Left forelimb (tissue), 1 donor: Measurements from ENCODE around the gene PHLDB2.
A peak's percentile ranks its signal among the peaks of the same experiment; 100 is the strongest.

Source experiments
- DNase-seq: peaks from one replicate; pipeline ENCODE4 v3.0.0-alpha.2; 2018; ENCODE audit warnings: low spot score

The PHLDB2 gene

DNA sequence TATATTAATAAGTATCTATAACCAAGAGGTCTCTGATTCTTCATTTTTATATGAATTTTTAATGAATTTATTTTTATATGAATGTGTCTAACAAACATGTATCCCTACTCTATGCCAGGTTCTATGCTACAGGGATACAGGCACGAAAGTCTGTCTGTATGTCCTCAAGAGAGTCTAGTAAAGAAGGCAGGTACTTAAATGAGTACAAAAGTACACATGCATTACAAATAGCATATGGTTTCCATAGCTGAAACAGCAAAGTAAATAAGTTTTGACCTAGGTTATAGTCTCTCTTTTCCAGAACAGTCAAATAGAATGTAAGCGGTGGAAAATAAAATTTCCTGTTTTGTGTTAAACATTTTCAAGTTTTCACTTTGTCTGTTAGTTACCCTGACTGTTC is 106.4 kb downstream of the PHLDB2 start:
- DNase-seq = no peak

DNA sequence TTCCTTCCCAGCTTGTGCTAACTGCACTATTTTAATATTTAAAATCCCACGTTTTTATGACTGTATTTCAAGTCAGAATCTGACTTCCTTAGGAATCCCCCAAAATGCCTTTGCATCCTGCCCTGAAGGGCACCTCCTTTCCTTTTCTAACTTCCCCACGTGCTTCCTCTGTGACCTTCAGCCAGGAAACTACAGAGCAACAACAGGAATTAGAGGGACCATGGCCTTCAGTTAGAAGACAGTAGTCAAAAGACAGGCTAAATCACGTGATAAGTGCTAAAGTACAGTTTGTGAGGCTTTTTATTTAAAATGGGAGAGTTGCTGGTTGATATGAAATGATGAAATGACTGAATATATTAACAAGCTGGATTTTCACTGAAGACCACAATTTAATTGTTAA is 108.0 kb downstream of the PHLDB2 start:
- no peak for DNase-seq

DNA sequence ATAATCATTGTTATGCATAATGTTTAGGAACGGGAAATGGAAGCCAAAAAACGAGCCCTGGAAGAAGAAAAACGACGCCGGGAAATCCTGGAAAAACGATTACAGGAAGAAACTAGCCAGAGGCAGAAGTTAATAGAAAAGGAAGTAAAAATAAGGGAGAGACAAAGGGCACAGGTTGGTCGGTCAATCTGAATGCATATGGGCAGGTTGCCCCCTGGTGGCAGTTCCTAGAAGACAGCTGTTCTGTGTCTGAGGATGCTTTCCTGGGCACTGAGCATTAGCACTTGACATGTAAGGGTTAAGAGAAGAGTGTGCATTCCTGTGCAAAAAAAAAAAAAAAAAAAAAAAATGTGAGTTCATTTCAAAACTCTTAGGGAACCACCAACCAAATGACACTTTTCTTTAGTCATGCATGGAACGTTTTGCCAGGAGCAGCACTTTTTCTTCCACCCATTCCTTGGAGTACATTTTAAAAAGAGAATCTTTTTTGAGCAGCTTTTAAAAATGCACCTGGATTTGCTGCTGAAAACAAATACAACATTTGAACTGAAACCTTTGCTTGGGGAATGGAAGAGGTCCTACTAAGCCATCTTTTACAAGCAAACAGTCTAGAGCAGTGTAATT is 108.7 kb downstream of the PHLDB2 start:
- DNase-seq = peak; percentile 83

DNA sequence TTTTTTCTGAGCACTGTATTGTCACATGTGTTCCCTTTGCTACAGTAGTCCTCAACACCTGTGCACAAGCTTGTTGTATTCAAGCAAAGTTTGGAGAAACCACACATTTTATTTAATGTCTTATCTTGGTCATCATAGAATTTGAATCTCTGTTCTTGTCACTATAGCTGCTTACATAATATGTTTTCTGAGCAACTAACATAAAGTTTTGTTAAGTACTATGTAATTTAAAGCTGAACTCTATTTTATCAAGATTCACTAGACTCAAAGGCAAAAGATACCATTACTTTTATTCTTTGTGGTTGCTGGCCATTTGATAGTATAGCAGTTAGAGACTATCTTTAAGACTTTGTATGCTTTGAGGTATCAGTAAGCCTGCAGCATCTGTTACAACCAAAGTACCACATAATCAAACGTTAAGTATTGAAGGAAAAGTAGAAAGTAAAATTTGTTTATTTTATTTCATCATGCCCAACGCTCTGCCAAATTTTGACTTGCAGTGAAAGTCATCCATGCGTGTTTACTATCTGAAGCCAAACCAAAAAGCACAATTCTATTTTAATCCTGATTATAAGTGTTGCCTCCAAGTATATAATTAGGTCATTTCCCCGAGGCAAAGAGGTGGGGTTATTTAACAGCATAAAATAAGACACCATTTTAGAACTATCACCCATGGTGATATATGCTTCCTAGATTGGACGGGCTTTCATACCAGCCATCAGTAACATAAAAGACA is 109.4 kb downstream of the PHLDB2 start:
- no peak for DNase-seq

DNA sequence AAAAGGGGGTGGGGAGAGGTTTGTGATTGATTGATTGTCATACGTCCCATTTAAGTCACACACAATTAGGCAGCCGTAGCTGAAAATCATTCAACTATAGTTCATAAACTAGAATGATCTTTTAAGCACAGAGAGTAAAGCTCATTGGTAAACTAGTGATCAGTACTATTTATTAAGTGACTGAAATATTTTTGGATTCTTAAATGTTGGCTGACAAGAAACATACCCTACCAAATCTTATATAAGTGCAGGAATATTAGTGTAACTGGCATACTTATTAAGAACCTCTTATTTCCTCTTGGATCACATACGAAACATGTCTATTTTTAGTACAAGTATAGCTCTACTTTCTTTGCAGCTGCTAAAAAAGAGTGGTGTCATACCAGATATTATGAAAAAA is 111.3 kb downstream of the PHLDB2 start:
- DNase-seq = no peak

DNA sequence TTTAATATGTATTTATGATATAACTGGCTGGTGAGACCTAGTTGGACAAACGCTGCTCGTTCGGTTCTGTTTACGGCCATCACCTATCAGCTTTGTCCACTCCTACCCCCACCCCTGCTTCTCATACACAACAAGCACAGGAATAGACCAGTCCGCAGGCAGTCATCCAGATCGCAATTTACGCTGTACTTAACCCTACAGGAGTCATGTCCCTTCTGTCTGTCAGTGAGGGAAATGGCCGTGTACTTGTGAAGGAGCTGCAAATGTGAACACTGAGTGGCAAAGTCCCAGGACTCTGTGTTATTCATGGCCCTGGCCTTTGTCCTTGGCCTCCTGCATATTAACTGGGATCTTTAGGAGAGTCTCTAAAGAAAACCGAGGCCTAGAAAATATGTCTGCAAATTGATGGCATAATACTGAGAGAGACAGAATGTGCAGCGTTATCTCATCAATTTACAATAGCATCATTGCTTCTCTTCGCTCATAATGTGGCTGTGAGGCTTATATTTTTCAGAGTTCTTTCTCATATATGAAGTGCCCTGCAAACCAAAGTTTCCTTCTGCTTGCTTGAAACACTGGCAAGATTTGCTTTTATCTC is 112.6 kb downstream of the PHLDB2 start:
- DNase-seq = no peak

DNA sequence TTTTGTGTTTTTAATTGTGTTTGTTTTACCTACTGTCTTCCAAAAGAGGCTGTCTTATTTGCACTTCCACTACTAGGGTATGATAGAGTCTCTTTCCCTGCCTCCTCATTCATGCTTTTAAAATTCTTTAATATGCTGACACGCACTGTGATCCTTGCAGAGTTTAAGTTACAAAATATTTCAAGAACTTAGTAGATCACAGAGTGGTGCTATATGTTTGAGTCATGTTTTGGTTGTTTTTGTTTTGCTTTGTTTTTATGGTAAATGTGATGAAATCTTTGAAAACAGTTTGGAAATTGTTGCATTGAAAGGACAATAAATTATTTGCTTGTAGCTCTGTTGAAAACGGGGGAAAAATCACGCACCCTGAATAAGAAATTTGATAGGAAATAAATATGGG is 113.8 kb downstream of the PHLDB2 start:
- no peak for DNase-seq

DNA sequence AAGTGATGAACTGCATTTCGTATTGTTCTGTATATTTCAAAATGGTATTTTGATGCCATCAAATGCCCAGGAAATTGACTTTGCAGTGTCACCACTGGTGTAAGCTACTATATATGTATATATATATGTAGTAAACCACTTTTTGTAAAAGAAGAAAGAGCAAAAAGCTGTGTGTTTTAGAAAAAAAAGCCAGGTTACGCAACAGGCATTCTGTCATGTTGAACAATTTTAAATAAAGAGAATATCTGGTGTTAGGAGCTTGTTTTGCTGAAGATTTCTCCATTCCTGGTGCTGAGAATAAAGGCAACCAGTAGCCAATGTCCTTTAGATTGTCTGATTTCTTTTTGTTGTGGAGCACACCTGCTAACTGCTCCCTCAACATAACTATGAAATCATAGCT is 116.1 kb downstream of the PHLDB2 start:
- no peak for DNase-seq

DNA sequence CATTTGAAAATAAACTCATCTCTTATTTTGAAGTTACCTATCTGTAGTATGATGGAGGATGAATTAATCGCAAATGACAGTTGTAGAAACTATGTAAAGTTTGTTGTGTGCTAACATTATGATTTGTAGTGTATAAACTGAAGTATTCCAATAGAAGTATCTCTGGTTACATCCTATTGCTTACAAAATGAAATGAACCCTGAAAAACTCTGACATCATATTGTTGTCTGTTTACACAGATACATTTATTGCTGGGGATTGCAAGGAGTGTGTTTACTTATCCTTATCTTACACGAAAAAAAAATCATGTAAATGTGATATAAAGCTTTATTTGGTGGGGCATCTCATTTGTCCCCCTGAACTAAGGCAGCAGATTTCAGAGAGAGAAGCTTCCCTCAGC is 117.2 kb downstream of the PHLDB2 start:
- DNase-seq = no peak

DNA sequence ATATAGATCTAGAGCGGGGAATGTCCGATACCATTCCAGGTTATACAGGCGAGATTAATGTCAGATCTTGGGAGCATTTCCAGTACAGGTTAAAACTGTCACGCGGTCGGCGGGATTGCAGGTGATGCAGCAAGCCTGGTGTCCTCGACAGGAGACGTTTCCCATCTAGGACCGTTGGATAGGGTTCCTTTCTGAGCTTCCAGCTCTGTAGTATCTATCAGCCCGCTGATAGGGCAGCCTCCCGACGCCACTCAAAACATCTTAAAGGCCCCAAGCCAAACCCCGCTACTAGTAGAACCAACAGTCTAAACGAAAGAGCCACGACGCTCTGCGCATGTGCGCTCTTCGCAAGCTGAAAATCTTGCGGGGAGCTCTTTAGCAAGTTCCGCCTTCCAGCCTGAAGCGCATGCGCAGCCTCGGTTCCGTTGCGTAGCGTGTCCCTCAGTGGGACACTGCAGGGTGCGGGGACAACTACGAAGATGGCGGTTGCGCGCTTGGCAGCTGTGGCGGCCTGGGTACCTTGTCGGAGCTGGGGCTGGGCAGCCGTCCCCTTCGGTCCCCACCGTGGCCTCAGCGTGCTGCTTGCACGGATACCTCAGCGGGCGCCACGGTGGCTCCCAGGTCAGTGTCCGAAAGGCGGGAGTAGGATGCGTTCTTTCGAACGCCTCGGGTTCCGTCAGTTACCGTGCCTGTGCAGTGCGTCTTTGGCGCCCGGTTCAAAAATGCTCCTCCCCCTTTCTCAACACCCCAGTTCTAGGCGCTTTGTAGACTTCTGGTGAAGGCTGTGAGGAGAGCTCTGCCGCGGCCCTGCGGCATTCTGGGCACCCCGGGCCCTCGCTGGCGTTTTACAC is 119.7 kb downstream of the PHLDB2 start, which contains the start of gene ABHD10:
TSS of gene ABHD10 (plus strand) at position 444 of the 851 bp plus-strand sequence. CDS start at position 480, 36 bp downstream.
- DNase-seq = peak; percentile 95

DNA sequence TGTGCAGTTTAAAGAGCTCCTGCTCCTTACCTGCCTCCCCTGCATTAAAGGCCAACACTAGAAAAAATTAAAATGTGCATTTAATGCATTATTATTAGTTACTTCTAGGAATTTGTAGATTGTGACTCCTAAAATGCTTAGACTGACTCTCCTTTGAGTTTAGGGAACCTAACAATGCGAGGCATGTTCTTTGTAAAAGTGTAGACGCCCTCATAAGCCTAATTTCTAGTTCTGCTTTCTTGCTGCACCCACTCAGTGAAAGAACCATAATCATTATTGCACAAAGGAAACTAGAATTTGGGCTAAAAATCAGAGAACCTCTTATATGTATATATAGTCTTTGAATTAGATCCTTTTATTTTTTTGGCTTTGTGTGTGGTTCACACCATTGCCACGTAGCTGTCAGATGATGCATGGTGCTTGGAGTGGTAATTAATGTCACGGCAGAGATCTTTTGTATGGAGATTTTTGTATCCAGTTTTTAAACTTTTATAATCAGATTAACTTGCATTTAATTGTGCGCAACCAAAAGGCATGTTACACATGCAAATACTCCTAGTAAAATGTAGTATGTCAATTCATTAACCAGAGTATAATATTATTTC is 120.5 kb downstream of the PHLDB2 start:
- DNase-seq = no peak

DNA sequence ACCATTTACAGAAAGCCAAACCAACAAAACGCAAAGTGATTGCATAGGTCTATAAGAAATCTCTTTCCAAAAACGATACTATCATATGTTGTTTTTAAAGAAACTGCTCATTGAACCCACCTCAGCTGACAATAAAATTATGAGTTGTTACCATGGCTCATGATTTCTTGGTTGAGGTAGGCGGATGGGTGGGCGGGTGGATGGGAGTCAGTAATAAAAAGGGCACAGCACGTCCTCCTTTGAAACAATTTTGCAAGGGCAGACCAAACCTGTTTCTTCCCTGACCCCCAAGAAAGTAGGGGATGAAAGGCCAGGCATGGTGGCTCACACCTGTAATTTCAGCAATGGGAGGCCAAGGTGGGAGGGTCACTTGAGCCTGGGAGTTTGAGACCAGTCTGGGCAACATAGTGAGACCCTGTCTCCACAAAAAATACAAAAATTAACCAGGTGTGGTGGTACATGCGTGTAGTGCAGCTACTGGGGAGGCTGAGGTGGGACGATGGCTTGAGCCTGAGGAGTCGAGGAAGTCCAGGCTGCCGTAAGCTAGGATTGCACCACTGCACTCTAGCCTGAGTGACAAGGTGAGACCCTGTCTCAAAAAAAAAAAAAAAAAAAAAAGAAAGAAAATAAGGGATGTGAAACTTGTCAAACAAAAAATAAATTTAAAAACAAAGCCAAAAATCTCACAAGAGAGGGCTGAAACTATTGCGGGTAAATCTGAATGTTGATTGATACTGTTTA is 121.8 kb downstream of the PHLDB2 start:
- no peak for DNase-seq

DNA sequence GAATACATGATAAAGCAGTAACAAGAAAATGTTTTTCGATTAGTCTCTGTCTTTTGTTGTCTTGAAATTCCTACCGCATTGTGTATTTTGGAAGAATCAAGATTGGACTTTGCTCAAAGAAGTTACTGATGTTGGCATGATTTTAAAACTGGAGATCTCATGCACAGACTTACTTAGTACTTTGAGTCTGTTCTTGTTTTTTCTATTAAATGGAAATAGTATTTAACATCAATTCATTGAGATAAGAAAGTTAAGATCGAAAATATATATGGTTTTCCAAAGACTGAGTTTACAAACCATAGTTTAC is 122.3 kb downstream of the PHLDB2 start:
- DNase-seq = no peak

DNA sequence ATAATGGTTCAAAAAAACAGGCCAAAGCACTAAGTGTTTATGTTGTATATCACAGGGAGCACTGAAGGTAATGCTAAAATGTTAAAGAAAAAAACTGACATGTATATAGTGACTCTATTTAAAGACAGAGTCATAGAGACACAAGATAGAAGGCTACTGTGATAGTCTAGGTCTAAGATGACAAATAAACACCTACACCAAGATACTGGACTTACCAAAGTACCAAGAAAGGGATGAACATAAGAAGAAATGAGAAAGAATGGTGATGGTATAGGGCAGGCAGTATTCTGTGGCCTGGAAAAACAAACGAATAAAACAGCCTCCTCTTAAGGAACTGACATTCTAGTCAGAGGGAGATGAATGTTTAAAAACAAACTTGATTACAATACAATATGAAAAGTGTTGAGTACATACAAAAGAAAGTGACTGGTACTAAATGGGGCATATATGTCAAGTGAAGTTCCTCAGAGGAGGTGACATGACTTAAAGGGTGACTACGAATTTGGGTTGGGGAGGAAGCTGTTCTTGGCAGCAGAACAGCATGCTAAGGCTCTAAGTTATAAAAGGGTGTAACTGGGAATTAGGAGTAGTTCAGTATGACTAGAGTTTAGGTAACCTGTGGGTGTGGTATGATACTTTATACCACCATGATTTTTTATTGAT is 125.7 kb downstream of the PHLDB2 start:
- DNase-seq = no peak

DNA sequence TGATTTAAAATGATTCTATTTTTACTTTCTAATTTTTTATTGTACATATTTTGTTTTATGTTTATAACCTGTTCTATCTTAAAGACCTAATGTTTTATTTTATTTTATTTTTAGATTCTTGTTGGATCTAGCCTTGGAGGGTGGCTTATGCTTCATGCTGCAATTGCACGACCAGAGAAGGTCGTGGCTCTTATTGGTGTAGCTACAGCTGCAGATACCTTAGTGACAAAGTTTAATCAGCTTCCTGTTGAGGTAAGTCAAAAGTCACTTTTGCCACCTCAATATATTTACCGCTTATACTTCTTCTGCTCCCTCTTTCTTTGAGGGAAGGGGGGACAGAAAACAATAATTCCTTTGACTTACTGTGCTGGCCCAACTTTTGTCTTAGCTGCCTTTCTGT is 127.7 kb downstream of the PHLDB2 start:
- DNase-seq = no peak

DNA sequence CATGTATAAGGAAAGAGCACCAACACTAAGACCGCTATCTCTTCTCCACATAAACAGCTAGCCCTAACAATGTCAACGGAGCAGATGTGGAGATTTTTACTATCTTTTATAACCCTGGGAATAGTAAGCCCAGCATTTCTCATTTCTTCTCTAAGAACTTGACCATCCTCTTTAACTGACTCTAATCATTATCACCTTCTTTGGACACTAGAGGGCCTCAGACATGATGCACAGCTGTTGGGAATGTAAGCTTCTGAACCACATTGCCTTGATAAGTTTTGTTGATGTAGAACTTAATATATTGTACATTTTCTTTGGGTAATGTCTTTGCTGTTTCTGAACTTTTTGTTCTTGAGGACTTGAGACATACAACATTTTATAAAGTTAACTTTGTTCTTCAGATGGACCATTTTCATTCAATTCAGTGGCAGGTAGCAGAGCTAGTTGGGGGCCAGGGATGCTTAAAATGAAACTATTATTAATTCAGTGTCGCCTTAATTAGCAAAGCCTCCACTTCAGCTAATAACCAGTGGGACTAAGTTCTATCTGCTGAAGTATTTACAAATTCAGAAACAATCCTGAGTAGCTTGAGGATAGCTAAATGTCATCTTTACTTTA is 130.1 kb downstream of the PHLDB2 start:
- DNase-seq = no peak

DNA sequence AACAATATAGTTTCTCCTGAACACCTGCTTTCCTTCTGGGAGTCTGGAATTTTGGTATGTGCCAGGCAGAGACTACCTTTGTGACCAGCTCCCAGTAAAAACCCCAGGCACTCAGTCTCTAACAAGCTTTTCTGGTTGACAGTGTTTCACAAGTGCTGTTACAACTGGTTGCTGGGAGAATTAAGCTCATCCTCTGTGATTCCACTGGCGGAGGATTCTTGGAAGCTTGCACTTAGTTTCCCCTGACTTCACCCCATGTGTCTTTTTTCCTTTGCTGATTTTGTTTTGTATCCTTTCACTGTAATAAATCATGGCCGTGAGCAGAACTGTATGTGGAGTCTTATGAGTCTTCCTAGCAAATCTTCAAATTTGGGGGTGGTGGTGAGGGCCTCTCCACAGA is 134.0 kb downstream of the PHLDB2 start:
- DNase-seq = no peak

DNA sequence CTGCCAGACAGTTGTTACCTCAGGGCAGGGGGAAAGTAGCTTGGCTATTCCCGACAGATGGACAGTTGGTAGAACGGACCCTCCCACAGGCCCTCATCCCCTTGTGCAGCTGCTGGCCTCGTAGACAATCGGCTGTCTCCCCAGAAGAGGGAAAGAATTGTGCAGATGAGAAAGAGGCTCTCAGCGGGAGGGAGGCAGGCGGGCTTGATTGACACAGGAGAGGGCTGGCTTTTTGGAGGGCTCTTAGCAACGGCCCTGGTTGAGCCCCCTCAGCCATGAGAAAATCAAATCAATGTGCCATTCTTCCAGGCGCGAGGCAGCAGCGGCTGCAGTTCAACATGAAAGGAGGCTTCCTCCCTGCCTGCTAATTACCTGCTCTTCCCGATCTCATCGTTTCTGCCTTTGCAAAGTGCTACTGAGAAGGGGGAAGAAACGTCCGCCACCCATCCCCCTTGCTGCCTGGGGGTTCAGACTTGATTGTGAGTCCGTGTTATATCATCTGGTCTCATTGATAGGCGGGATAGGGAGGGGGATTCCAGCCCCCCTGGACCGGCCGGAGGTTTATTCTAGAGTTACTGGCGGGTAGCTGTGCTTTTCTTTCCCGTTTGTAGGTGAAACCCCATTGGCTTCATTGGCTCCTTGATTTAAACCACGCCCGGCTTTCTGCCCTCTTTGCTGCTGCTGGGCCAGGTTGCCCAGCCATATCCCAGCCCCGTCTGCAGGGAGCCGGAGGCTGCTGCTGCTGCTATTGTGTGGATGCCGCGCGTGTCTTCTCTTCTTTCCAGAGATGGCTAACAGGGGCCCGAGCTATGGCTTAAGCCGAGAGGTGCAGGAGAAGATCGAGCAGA is 139.8 kb downstream of the PHLDB2 start, which contains the start of gene TAGLN3:
TSS of gene TAGLN3 (plus strand) at position 287 of the 848 bp plus-strand sequence. CDS start at position 788, 501 bp downstream.
- DNase-seq = no peak
